Measurements from ENCODE around the gene MEIS1.
"Not testable (repeated sequence)": the region's sequence is repeated elsewhere in the genome, so short reads cannot be mapped to it uniquely, and the experiment has no call there.

Gene MEIS1

GRCh38 chr2:66434679-66435548 lies at the start of gene MEIS1:
TSS of gene MEIS1 (plus strand) at chr2:66435125. CDS start at chr2:66435857, 732 bp downstream.
- peak within 1 kb of the TSS; percentile 74 for H3K4me3 ChIP-seq (ENCODE audit: low read depth, low read length)
- peaks cover 19% of the 10 kb centered on the region for H3K4me1 ChIP-seq (ENCODE audit: control insufficient read depth, insufficient read depth, low read length)
- H3K36me3 ChIP-seq (ENCODE audit: control insufficient read depth, insufficient read depth, low read length) = no peaks in the 10 kb centered on the region
- H3K27me3 ChIP-seq (ENCODE audit: control insufficient read depth, insufficient read depth, low read length) = peaks cover 96% of the 10 kb centered on the region
- peak within 1 kb of the TSS; percentile 47 for H3K9ac ChIP-seq (ENCODE audit: low read depth, low read length)
- no peaks in the 10 kb centered on the region for H3K9me3 ChIP-seq (ENCODE audit: control insufficient read depth, insufficient read depth, low read length)

GRCh38 chr2:66387016-66387753 lies 47.7 kb upstream of the MEIS1 start:
- H3K36me3 ChIP-seq (ENCODE audit: control insufficient read depth, insufficient read depth, low read length) = no peaks in the 10 kb centered on the region
- H3K9me3 ChIP-seq (ENCODE audit: control insufficient read depth, insufficient read depth, low read length) = no peaks in the 10 kb centered on the region
- no peaks in the 10 kb centered on the region for H3K27me3 ChIP-seq (ENCODE audit: control insufficient read depth, insufficient read depth, low read length)
- no peak overlapping the region for H3K9ac ChIP-seq (ENCODE audit: low read depth, low read length)
- H3K4me1 ChIP-seq (ENCODE audit: control insufficient read depth, insufficient read depth, low read length) = peaks cover 6% of the 10 kb centered on the region
- no peak overlapping the region for H3K4me3 ChIP-seq (ENCODE audit: low read depth, low read length)

GRCh38 chr2:66389651-66390131 lies 45.2 kb upstream of the MEIS1 start:
- peaks cover 6% of the 10 kb centered on the region for H3K4me1 ChIP-seq (ENCODE audit: control insufficient read depth, insufficient read depth, low read length)
- H3K36me3 ChIP-seq (ENCODE audit: control insufficient read depth, insufficient read depth, low read length) = no peaks in the 10 kb centered on the region
- no peak overlapping the region for H3K4me3 ChIP-seq (ENCODE audit: low read depth, low read length)
- no peaks in the 10 kb centered on the region for H3K27me3 ChIP-seq (ENCODE audit: control insufficient read depth, insufficient read depth, low read length)
- H3K9me3 ChIP-seq (ENCODE audit: control insufficient read depth, insufficient read depth, low read length) = no peaks in the 10 kb centered on the region
- no peak overlapping the region for H3K9ac ChIP-seq (ENCODE audit: low read depth, low read length)

- Histone ChIP-seq H3K27me3 (ENCODE audit: control insufficient read depth, insufficient read depth, low read length) (no peaks in the 10 kb centered on the region), H3K4me3 (ENCODE audit: low read depth, low read length) (no peak overlapping the region), H3K9ac (ENCODE audit: low read depth, low read length) (no peak overlapping the region)
Observed at GRCh38 chr2:66390152-66390551, 44.8 kb upstream of the MEIS1 start.

GRCh38 chr2:66390811-66391210 lies 44.1 kb upstream of the MEIS1 start:
- Histone ChIP-seq H3K9me3 (ENCODE audit: control insufficient read depth, insufficient read depth, low read length) (no peaks in the 10 kb centered on the region), H3K36me3 (ENCODE audit: control insufficient read depth, insufficient read depth, low read length) (no peaks in the 10 kb centered on the region), H3K4me1 (ENCODE audit: control insufficient read depth, insufficient read depth, low read length) (peaks cover 6% of the 10 kb centered on the region), H3K9ac (ENCODE audit: low read depth, low read length) (peak overlapping the region; percentile 49), H3K4me3 (ENCODE audit: low read depth, low read length) (peak overlapping the region; percentile 37), H3K27me3 (ENCODE audit: control insufficient read depth, insufficient read depth, low read length) (no peaks in the 10 kb centered on the region)

More at GRCh38 chr2:66390152-66390551, 44.8 kb upstream of the MEIS1 start:
- Histone ChIP-seq H3K9me3 (ENCODE audit: control insufficient read depth, insufficient read depth, low read length) (no peaks in the 10 kb centered on the region), H3K36me3 (ENCODE audit: control insufficient read depth, insufficient read depth, low read length) (no peaks in the 10 kb centered on the region), H3K4me1 (ENCODE audit: control insufficient read depth, insufficient read depth, low read length) (peaks cover 6% of the 10 kb centered on the region)

- not testable (repeated sequence) for H3K27me3 ChIP-seq (ENCODE audit: control insufficient read depth, insufficient read depth, low read length); H3K4me1 ChIP-seq (ENCODE audit: control insufficient read depth, insufficient read depth, low read length); H3K9me3 ChIP-seq (ENCODE audit: control insufficient read depth, insufficient read depth, low read length); H3K36me3 ChIP-seq (ENCODE audit: control insufficient read depth, insufficient read depth, low read length)
- peak overlapping the region; percentile 37 for H3K4me3 ChIP-seq (ENCODE audit: low read depth, low read length)
- H3K9ac ChIP-seq (ENCODE audit: low read depth, low read length) = peak overlapping the region; percentile 49
Observed at GRCh38 chr2:66391240-66391639, 43.7 kb upstream of the MEIS1 start.

GRCh38 chr2:66405473-66405872 lies 29.5 kb upstream of the MEIS1 start:
- no peaks in the 10 kb centered on the region for H3K4me1 ChIP-seq (ENCODE audit: control insufficient read depth, insufficient read depth, low read length)
- H3K4me3 ChIP-seq (ENCODE audit: low read depth, low read length) = no peak overlapping the region
- no peaks in the 10 kb centered on the region for H3K9me3 ChIP-seq (ENCODE audit: control insufficient read depth, insufficient read depth, low read length)
- no peaks in the 10 kb centered on the region for H3K36me3 ChIP-seq (ENCODE audit: control insufficient read depth, insufficient read depth, low read length)
- H3K9ac ChIP-seq (ENCODE audit: low read depth, low read length) = no peak overlapping the region
- H3K27me3 ChIP-seq (ENCODE audit: control insufficient read depth, insufficient read depth, low read length) = no peaks in the 10 kb centered on the region

GRCh38 chr2:66408905-66409304 lies 26.0 kb upstream of the MEIS1 start:
- Histone ChIP-seq H3K4me3 (ENCODE audit: low read depth, low read length) (no peak overlapping the region), H3K4me1 (ENCODE audit: control insufficient read depth, insufficient read depth, low read length) (no peaks in the 10 kb centered on the region), H3K9me3 (ENCODE audit: control insufficient read depth, insufficient read depth, low read length) (no peaks in the 10 kb centered on the region), H3K36me3 (ENCODE audit: control insufficient read depth, insufficient read depth, low read length) (no peaks in the 10 kb centered on the region), H3K9ac (ENCODE audit: low read depth, low read length) (no peak overlapping the region), H3K27me3 (ENCODE audit: control insufficient read depth, insufficient read depth, low read length) (no peaks in the 10 kb centered on the region)

- H3K36me3 ChIP-seq (ENCODE audit: control insufficient read depth, insufficient read depth, low read length) = no peaks in the 10 kb centered on the region
- H3K9ac ChIP-seq (ENCODE audit: low read depth, low read length) = no peak overlapping the region
- no peak overlapping the region for H3K4me3 ChIP-seq (ENCODE audit: low read depth, low read length)
- no peaks in the 10 kb centered on the region for H3K27me3 ChIP-seq (ENCODE audit: control insufficient read depth, insufficient read depth, low read length)
- no peaks in the 10 kb centered on the region for H3K4me1 ChIP-seq (ENCODE audit: control insufficient read depth, insufficient read depth, low read length)
- H3K9me3 ChIP-seq (ENCODE audit: control insufficient read depth, insufficient read depth, low read length) = no peaks in the 10 kb centered on the region
Observed at GRCh38 chr2:66412874-66413273, 22.1 kb upstream of the MEIS1 start.

GRCh38 chr2:66414896-66415295 lies 20.0 kb upstream of the MEIS1 start:
- Histone ChIP-seq H3K9me3 (ENCODE audit: control insufficient read depth, insufficient read depth, low read length) (no peaks in the 10 kb centered on the region), H3K4me1 (ENCODE audit: control insufficient read depth, insufficient read depth, low read length) (no peaks in the 10 kb centered on the region), H3K27me3 (ENCODE audit: control insufficient read depth, insufficient read depth, low read length) (no peaks in the 10 kb centered on the region), H3K4me3 (ENCODE audit: low read depth, low read length) (no peak overlapping the region), H3K36me3 (ENCODE audit: control insufficient read depth, insufficient read depth, low read length) (no peaks in the 10 kb centered on the region), H3K9ac (ENCODE audit: low read depth, low read length) (no peak overlapping the region)

GRCh38 chr2:66418381-66418780 lies 16.5 kb upstream of the MEIS1 start:
- Histone ChIP-seq H3K9me3 (ENCODE audit: control insufficient read depth, insufficient read depth, low read length) (no peaks in the 10 kb centered on the region), H3K9ac (ENCODE audit: low read depth, low read length) (no peak overlapping the region), H3K4me1 (ENCODE audit: control insufficient read depth, insufficient read depth, low read length) (no peaks in the 10 kb centered on the region), H3K27me3 (ENCODE audit: control insufficient read depth, insufficient read depth, low read length) (peaks cover 17% of the 10 kb centered on the region), H3K36me3 (ENCODE audit: control insufficient read depth, insufficient read depth, low read length) (no peaks in the 10 kb centered on the region), H3K4me3 (ENCODE audit: low read depth, low read length) (no peak overlapping the region)

- Histone ChIP-seq H3K4me1 (ENCODE audit: control insufficient read depth, insufficient read depth, low read length) (peaks cover 7% of the 10 kb centered on the region), H3K36me3 (ENCODE audit: control insufficient read depth, insufficient read depth, low read length) (no peaks in the 10 kb centered on the region), H3K9me3 (ENCODE audit: control insufficient read depth, insufficient read depth, low read length) (no peaks in the 10 kb centered on the region), H3K9ac (ENCODE audit: low read depth, low read length) (no peak overlapping the region), H3K27me3 (ENCODE audit: control insufficient read depth, insufficient read depth, low read length) (peaks cover 49% of the 10 kb centered on the region), H3K4me3 (ENCODE audit: low read depth, low read length) (no peak overlapping the region)
Observed at GRCh38 chr2:66421612-66422011, 13.3 kb upstream of the MEIS1 start.

Data from iPS-15b (cell line).